ENCODE results near the gene LCLAT1.

LCLAT1 gene

DNA sequence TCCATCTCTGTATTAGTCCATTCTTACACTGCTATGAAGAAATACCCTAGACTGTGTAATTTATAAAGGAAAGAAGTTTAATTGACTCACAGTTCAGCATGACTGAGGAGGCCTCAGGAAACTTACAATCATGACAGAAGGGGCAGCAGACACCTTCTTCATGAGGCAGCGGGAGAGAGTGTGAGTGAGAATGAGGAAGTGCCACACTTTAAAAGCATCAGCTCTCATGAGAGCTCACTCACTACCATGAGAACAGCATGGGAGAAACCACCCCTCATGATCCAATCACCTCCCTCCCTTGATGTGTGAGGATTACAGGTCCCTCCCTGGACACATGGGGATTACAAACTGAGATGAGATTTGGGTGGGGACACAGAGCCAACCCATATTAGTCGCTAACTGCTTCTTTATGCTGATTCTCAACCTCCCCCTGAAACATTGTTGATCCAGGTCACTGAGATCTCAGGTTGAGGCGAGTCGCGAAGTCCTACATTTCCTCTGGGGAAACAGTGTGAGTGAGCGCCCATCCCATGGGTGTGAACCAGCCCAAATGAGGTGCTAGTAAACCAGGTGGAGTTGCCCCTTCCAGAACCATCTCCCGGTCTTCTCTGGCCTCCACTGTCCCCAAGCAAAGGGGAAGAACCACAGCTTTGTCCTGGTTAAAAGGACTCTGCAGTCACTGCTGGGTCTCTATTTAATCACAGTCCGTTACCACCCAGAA, 236.3 kb downstream of the LCLAT1 start:
- Histone ChIP-seq H3K9me2 (replicated peaks; ENCODE audit: insufficient read depth, low read length) (no peaks in the 10 kb centered on the region), H3K9me3 (ENCODE audit: insufficient read depth, low read length) (no peaks in the 10 kb centered on the region), H3F3A (ENCODE audit: insufficient read depth) (no peaks in the 10 kb centered on the region), H3K4me2 (ENCODE audit: low read depth, low read length, poor library complexity, severe bottlenecking) (no peak overlapping the region), H3K9ac (ENCODE audit: low read length) (no peak overlapping the region), H3K4me3 (ENCODE audit: insufficient read depth, low read length, poor library complexity, severe bottlenecking) (no peak overlapping the region), H3K27me3 (ENCODE audit: low read length) (no peaks in the 10 kb centered on the region), H4K20me1 (ENCODE audit: low read depth, low read length) (no peaks in the 10 kb centered on the region), H3K79me2 (ENCODE audit: insufficient read depth, low read length) (no peaks in the 10 kb centered on the region), H3K27ac (ENCODE audit: low read depth, low read length) (no peak overlapping the region), H3K36me3 (ENCODE audit: low read length) (no peaks in the 10 kb centered on the region), H2AFZ (ENCODE audit: low read depth, low read length, severe bottlenecking) (no peak overlapping the region)
- no peak for TF ChIP-seq EZH2phosphoT487 (conservative IDR thresholded peaks at IDR 0.05; ENCODE audit: low read length)
- TF ChIP-seq, protein P1, sequence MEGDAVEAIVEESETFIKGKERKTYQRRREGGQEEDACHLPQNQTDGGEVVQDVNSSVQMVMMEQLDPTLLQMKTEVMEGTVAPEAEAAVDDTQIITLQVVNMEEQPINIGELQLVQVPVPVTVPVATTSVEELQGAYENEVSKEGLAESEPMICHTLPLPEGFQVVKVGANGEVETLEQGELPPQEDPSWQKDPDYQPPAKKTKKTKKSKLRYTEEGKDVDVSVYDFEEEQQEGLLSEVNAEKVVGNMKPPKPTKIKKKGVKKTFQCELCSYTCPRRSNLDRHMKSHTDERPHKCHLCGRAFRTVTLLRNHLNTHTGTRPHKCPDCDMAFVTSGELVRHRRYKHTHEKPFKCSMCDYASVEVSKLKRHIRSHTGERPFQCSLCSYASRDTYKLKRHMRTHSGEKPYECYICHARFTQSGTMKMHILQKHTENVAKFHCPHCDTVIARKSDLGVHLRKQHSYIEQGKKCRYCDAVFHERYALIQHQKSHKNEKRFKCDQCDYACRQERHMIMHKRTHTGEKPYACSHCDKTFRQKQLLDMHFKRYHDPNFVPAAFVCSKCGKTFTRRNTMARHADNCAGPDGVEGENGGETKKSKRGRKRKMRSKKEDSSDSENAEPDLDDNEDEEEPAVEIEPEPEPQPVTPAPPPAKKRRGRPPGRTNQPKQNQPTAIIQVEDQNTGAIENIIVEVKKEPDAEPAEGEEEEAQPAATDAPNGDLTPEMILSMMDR (IDR thresholded peaks at IDR 0.05; ENCODE audit: insufficient read depth, low read length, poor library complexity, severe bottlenecking), result no peak

DNA sequence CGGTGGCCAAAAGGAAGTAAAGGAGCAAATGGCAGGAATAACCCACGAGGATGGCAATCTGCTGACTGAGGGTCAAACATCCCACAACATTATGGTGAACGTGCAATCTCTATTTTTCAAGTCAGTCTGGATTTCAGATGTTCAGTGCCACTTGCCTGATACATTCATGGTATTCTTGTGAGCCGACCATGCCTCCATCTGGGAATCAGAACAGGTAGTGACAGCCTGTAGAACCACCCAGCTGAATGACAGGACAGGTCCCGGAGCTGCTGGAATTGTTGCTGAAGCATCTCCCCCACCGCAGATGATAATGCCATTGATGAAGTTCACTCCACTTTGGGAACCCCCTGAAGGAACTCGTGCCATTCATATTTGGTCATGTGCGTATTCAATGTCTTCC, 237.0 kb downstream of the LCLAT1 start:
- no peaks in the 10 kb centered on the region for H3K9me3 ChIP-seq (ENCODE audit: insufficient read depth, low read length)
- H3K9ac ChIP-seq (ENCODE audit: low read length), result no peak overlapping the region
- no peaks in the 10 kb centered on the region for H4K20me1 ChIP-seq (ENCODE audit: low read depth, low read length)
- H3K4me2 ChIP-seq (ENCODE audit: low read depth, low read length, poor library complexity, severe bottlenecking), result no peak overlapping the region
- no peaks in the 10 kb centered on the region for H3K79me2 ChIP-seq (ENCODE audit: insufficient read depth, low read length)
- H3F3A ChIP-seq (ENCODE audit: insufficient read depth), result no peaks in the 10 kb centered on the region
- H2AFZ ChIP-seq (ENCODE audit: low read depth, low read length, severe bottlenecking), result no peak overlapping the region
- no peaks in the 10 kb centered on the region for H3K36me3 ChIP-seq (ENCODE audit: low read length)
- H3K27ac ChIP-seq (ENCODE audit: low read depth, low read length), result no peak overlapping the region
- no peaks in the 10 kb centered on the region for H3K9me2 ChIP-seq (replicated peaks; ENCODE audit: insufficient read depth, low read length)
- H3K4me3 ChIP-seq (ENCODE audit: insufficient read depth, low read length, poor library complexity, severe bottlenecking), result no peak overlapping the region
- H3K27me3 ChIP-seq (ENCODE audit: low read length), result no peaks in the 10 kb centered on the region
- TF ChIP-seq, protein P1 (IDR thresholded peaks at IDR 0.05; ENCODE audit: insufficient read depth, low read length, poor library complexity, severe bottlenecking), result no peak
- TF ChIP-seq EZH2phosphoT487 (conservative IDR thresholded peaks at IDR 0.05; ENCODE audit: low read length), result no peak

DNA sequence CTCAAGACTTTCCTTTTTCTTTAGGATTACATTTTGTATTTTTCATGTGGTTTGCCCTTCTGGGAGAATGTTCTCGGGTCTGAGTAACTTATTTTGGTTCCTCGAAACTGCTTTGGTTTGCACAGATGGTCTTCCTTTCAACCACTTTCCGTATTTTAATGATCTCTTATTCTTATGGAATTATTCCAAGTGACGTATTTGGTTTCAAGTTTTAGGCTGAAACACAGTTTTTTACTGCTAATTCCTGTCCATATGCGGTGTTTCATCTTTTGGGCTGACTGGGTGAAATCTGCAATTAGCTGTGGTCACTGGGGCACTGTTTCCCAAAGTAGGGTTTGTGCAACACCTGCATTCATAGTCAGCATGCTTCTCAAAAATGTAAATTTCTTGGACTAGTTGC, 237.5 kb downstream of the LCLAT1 start:
- Histone ChIP-seq H4K20me1 (ENCODE audit: low read depth, low read length) (no peaks in the 10 kb centered on the region), H3K9ac (ENCODE audit: low read length) (no peak overlapping the region), H3K9me3 (ENCODE audit: insufficient read depth, low read length) (no peaks in the 10 kb centered on the region), H3K9me2 (replicated peaks; ENCODE audit: insufficient read depth, low read length) (no peaks in the 10 kb centered on the region), H3K79me2 (ENCODE audit: insufficient read depth, low read length) (no peaks in the 10 kb centered on the region), H3K27ac (ENCODE audit: low read depth, low read length) (no peak overlapping the region), H3K4me2 (ENCODE audit: low read depth, low read length, poor library complexity, severe bottlenecking) (no peak overlapping the region), H3K36me3 (ENCODE audit: low read length) (no peaks in the 10 kb centered on the region), H3F3A (ENCODE audit: insufficient read depth) (no peaks in the 10 kb centered on the region), H3K27me3 (ENCODE audit: low read length) (no peaks in the 10 kb centered on the region), H3K4me3 (ENCODE audit: insufficient read depth, low read length, poor library complexity, severe bottlenecking) (no peak overlapping the region), H2AFZ (ENCODE audit: low read depth, low read length, severe bottlenecking) (no peak overlapping the region)
- no peak for TF ChIP-seq EZH2phosphoT487 (conservative IDR thresholded peaks at IDR 0.05; ENCODE audit: low read length)
- TF ChIP-seq, protein P1 (IDR thresholded peaks at IDR 0.05; ENCODE audit: insufficient read depth, low read length, poor library complexity, severe bottlenecking), result no peak
